ENCODE data around the gene LIMS1.
A peak's percentile ranks its signal among the peaks of the same experiment; 100 is the strongest.
"Not testable (repeated sequence)": the region's sequence is repeated elsewhere in the genome, so short reads cannot be mapped to it uniquely, and the experiment has no call there.

The LIMS1 gene, protein sequence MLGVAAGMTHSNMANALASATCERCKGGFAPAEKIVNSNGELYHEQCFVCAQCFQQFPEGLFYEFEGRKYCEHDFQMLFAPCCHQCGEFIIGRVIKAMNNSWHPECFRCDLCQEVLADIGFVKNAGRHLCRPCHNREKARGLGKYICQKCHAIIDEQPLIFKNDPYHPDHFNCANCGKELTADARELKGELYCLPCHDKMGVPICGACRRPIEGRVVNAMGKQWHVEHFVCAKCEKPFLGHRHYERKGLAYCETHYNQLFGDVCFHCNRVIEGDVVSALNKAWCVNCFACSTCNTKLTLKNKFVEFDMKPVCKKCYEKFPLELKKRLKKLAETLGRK

GRCh38 chr2:108533832-108534583 is at the start of gene LIMS1:
Gene LIMS1, plus strand, starts transcription at chr2:108534470. Its CDS starts 93 bp downstream, at chr2:108534563.
- DNase-seq (ENCODE audit: low read depth) = peak; percentile 86

DNA sequence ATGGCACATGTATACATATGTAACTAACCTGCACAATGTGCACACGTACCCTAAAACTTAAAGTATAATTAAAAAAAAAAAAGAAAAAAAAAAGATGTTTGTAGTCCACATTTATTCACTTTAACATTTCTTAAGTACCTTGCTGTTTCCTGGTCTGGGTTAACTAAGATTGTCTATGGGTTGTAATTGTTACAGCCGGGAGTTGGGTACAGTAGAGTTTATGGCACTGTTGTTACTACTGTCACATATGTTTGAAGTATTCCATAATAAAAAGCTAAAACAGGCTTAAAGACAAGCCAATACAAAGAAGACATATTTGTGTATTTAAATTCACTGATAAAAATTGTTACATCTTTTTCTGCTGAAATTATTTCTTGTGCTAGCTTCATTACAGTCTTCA is 49.0 kb upstream of the LIMS1 start:
- no peak for DNase-seq (ENCODE audit: low read depth)

GRCh38 chr2:108490506-108491122 is 43.7 kb upstream of the LIMS1 start:
- DNase-seq (ENCODE audit: low read depth) = no peak

GRCh38 chr2:108491848-108492247 is 42.4 kb upstream of the LIMS1 start:
- peak; percentile 3 for DNase-seq (ENCODE audit: low read depth)

- DNase-seq (ENCODE audit: low read depth) = peak; percentile 99
Observed at GRCh38 chr2:108492364-108492763, 41.9 kb upstream of the LIMS1 start.

GRCh38 chr2:108496167-108496566 is 38.1 kb upstream of the LIMS1 start:
- DNase-seq (ENCODE audit: low read depth) = not testable (repeated sequence)

DNA sequence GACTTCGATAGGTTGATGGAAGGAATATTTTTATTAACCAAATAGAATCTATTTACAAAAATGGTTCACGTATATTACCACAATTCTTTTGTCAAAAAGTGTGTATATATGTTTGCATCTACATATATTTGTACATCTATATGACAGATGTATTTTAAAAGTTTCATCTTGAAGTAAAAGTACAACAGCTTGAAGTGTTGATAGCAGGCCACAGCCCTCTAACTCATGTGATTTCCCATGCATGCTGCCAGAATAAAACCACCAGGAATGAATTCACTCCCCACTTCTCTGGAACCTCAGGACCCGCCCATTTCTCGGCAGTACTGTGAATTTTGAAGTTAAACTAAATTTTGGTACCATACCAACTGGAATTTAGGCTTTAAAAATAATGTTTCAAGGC is 26.6 kb upstream of the LIMS1 start:
- DNase-seq (ENCODE audit: low read depth) = peak; percentile 24

DNA sequence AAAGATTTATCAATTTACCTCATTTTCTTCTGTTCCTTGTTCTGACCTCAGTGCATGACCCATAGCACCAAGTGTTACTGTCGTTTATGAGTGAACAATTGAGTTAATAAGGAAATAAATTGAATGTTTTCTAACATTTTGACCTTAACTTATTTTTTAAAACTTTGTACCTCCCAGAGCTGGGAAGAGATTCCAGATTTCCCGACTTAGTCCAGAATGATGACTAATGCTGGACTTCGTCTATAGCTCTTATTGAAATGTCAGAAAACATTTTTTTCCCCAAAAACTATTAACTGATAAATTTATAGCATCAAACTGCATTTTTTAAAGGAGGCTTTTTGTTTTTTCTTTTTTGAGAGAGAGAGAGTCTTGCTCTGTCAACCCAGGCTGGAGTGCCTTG is 21.8 kb upstream of the LIMS1 start:
- DNase-seq (ENCODE audit: low read depth) = not testable (repeated sequence)

DNA sequence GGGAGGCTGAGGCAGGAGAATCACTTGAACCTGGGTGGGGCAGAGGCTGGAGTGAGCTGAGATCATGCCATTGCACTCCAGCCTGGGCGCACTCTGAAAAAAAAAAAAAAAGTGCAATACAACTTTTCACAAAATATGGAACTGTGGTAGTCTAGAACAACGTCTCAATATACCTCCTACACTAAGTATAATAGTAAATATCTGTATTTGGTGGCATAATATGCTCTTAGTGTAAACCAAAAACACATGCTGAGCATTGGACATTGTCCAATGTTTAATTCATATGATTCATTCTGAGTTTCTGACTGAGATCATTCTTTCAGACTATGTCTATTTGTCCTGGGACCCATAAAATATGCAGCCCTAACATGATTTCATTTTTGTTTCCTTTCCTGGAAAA is 19.8 kb upstream of the LIMS1 start:
- DNase-seq (ENCODE audit: low read depth) = not testable (repeated sequence)

GRCh38 chr2:108524688-108525087 is 9.6 kb upstream of the LIMS1 start:
- not testable (repeated sequence) for DNase-seq (ENCODE audit: low read depth)

- not testable (repeated sequence) for DNase-seq (ENCODE audit: low read depth)
Observed at GRCh38 chr2:108525258-108525657, 9.0 kb upstream of the LIMS1 start.

DNA sequence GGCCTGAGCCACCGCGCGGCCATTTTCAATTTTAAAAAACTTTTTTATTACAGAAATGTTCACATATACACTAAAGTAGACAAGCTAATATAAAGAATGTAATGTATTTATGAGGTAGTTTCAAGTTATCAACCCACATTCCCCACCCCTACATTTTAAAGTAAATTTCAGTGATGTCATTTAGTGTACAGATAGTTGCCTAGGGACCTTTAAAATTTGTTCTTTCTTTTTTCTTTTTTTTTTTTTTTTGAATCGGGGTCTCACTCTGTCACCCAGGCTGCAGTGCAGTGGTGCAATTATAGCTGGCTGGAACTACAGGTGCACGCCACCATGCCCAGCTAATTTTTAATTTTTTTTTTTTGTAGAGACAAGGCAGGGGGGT is 2.6 kb upstream of the LIMS1 start:
- no peak for DNase-seq (ENCODE audit: low read depth)

DNA sequence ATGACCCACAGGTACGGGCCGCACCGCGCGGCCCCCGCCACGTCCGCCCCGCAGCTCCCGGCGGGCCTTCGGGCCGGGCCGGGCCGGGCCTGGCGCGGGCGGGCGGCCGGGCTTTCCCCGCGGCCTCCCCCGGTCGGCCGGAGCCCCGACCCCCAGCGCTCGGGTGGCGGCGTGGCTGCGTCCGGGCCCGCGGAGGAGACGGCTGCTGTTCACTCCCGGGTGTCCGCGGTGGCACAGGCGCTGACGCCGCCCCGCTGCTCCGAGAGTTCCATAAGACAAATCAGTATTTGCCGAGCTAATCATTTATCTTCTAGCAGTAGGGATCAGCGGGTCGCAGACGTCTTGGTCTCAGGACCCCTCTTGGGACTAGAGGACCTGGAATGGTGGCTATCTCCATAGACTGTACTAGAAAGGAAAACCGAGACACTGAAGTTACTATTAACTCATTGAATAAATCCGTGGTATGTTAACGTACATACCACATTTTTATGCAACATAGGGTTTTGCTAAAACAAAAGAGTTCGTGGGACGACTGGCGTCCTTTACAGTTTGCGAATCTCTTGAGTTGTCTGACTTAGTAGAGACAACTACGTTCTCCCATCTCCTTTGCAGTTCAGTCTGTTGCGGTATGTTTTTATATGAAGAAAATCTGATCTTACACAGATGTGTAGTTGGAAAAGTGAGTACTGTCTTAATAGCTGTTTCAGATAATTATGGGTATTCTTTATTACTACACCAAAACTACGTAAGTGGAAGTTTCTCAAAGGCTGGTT is 500 bp downstream of the LIMS1 start:
- DNase-seq (ENCODE audit: low read depth) = peak; percentile 49

GRCh38 chr2:108535357-108535631 is 1.0 kb downstream of the LIMS1 start:
- DNase-seq (ENCODE audit: low read depth) = peak; percentile 40

GRCh38 chr2:108536133-108536780 is 2.0 kb downstream of the LIMS1 start:
- DNase-seq (ENCODE audit: low read depth) = peak; percentile 82

DNA sequence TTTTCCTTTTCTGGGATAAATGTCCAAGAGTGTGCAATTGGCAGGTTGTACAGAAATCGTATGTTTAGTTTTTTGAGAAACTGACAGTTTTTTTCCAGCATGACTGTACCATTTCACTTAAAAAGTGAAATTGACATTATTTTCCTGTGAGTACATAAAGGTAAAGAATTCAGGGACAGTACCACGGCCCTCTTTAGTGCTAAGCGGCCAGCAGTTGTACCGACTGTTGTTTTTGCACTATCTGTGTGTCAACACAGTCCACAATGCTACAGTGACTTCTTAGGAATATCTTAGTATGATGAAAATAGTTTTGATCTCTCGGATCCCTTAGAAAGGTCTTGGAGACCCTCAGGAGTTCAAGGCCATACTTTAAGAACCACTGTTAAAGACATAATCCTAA is 2.6 kb downstream of the LIMS1 start:
- DNase-seq (ENCODE audit: low read depth) = no peak

DNA sequence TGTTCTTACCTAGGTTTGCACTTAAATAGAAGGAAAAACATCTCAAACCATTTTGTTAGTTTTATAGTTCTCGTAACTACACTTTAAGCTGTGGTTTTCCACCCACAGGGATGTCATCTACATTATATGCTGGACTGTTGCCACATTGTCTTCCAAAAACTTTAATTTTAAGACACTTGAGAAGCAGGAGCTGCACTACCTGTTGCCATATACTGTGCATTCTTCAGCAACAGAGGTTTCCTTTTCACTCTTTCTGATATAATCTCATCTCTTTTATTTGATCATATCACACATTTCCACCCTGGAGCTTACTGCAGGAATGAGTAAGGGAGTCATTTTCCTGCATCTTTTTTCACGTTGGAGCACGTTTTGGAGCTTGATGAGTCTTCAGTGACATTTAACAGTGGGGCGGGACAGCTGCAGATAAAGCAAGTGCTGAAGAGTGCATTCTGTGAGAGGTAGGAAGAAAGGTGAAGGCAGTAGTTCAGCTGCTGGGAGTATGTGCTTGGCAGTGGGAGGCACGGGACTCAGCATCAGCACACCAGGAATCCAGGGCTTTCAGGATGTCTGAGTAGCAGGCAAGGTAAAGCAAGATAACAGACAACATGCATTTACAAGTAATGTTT is 3.8 kb downstream of the LIMS1 start:
- no peak for DNase-seq (ENCODE audit: low read depth)

GRCh38 chr2:108541451-108541850 is 7.2 kb downstream of the LIMS1 start:
- DNase-seq (ENCODE audit: low read depth) = no peak

DNA sequence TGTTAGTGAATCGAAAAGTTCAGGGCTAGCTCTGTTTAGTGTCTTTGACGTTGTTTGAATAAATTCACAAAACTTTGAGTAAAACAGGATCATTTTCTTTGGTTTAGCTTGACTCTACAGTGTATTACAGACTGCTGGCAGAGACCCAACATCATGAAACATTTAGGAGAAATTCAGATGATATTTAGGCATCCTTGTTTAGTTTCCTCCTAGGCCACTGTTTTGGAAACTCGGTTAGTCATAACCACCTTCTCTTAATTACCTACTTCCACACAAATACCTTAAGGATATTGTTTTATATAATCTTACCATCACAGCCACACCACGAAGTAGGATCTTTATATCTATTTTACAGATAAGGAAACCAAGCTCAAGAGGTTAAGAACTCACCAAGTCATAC is 7.8 kb downstream of the LIMS1 start:
- peak; percentile 64 for DNase-seq (ENCODE audit: low read depth)

DNA sequence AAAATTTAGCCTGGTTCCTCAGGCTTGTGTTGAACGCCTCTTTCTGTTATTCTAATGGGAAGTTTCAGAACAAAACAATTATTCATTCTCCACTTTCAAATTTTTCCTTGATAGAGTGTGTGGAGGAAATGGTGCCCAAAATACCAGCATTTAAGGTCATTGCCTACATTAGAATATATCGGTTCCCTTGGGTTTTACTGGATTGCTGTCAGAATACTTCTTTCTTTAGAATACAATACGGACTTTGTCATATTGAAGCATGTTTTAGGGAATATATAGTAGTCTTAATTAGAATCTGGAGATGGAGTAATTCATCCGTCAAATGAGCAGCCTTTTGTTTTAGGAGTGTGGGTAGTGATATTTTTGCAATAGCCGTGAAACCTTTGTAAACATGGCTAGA is 13.3 kb downstream of the LIMS1 start:
- DNase-seq (ENCODE audit: low read depth) = no peak

- DNase-seq (ENCODE audit: low read depth) = peak; percentile 89
Observed at GRCh38 chr2:108548208-108549003, 14.1 kb downstream of the LIMS1 start.
